Hepatocyte (in vitro differentiated cells): Measurements from ENCODE around the gene OR4D11.

Experiments
- EZH2phosphoT487 ChIP-seq: fragments of 200-600 bp; sonication (generic); IDR thresholded peaks from one replicate; pipeline ENCODE4 v1.6.1; 2018; ENCODE audit warnings: antibody characterized with exemption, mild to moderate bottlenecking, low read depth, moderate library complexity; ENCODE audit not compliant: unreplicated experiment, severe bottlenecking
- TF ChIP-seq, protein P1 (sequence below): fragments of 200-600 bp; sonication (generic); IDR thresholded peaks from 2 replicates; pipeline ENCODE4 v1.5.1; 2016; ENCODE audit warnings: antibody characterized with exemption, mild to moderate bottlenecking; ENCODE audit not compliant: poor library complexity

DNA sequence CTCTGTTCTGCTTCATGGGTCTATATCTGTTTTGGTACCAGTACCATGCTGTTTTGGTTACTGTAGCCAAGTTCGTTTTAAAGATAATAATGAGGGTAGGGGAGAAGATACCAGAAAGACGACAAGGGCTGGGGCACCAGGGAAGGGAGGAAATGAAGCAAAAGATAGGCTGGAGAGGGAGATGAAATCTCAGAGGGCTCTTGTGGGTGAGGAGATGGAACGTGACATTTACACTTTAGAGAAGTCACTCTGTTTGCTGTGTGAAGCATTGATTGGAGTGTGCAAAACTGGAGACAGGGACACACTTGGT, 41.4 kb downstream of the OR4D11 start:
- TF ChIP-seq EZH2phosphoT487 = no peak
- TF ChIP-seq, protein P1, sequence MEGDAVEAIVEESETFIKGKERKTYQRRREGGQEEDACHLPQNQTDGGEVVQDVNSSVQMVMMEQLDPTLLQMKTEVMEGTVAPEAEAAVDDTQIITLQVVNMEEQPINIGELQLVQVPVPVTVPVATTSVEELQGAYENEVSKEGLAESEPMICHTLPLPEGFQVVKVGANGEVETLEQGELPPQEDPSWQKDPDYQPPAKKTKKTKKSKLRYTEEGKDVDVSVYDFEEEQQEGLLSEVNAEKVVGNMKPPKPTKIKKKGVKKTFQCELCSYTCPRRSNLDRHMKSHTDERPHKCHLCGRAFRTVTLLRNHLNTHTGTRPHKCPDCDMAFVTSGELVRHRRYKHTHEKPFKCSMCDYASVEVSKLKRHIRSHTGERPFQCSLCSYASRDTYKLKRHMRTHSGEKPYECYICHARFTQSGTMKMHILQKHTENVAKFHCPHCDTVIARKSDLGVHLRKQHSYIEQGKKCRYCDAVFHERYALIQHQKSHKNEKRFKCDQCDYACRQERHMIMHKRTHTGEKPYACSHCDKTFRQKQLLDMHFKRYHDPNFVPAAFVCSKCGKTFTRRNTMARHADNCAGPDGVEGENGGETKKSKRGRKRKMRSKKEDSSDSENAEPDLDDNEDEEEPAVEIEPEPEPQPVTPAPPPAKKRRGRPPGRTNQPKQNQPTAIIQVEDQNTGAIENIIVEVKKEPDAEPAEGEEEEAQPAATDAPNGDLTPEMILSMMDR = no peak
